H9 (cell line): ENCODE data around the gene MT1X. TPM values are rescaled to one million over a fixed set of nuclear protein-coding genes. Genes with fewer than 3 reads are reported as not detected.

ENCODE experiments used
- DNase-seq: peaks from one replicate; pipeline ENCODE4 v3.0.0-alpha.2; 2017
- H2AFZ ChIP-seq: one replicate; pipeline ENCODE4 v1.6.1; 2013; ENCODE audit warnings: mild to moderate bottlenecking, low read length, control low read depth, moderate library complexity
- H2AK5ac ChIP-seq: 2 replicates; pipeline ENCODE4 v1.6.1; 2013; ENCODE audit warnings: low read length, control low read depth, mixed read lengths; ENCODE audit not compliant: insufficient read length
- H2BK120ac ChIP-seq: one replicate; pipeline ENCODE4 v1.6.1; 2013; ENCODE audit warnings: low read depth, mild to moderate bottlenecking, low read length, control low read depth, inconsistent platforms; ENCODE audit not compliant: poor library complexity, severe bottlenecking
- H2BK12ac ChIP-seq: 2 replicates; pipeline ENCODE4 v1.6.1; 2013; ENCODE audit warnings: low read length, control low read depth, mixed read lengths, low read depth; ENCODE audit not compliant: insufficient read length
- H2BK15ac ChIP-seq: 2 replicates; pipeline ENCODE4 v1.6.1; 2013; ENCODE audit warnings: low read depth, low read length, control low read depth
- H2BK20ac ChIP-seq: one replicate; pipeline ENCODE4 v1.6.1; 2013; ENCODE audit warnings: low read depth, mild to moderate bottlenecking, low read length, control low read depth, inconsistent platforms; ENCODE audit not compliant: poor library complexity, severe bottlenecking
- H2BK5ac ChIP-seq: 2 replicates; pipeline ENCODE4 v1.6.1; 2013; ENCODE audit warnings: low read length, control low read depth, mixed read lengths; ENCODE audit not compliant: insufficient read length
- H3K14ac ChIP-seq: 2 replicates; pipeline ENCODE4 v1.6.1; 2013; ENCODE audit warnings: low read length, control low read depth; ENCODE audit not compliant: insufficient read depth
- H3K18ac ChIP-seq: 2 replicates; pipeline ENCODE4 v1.6.1; 2013; ENCODE audit warnings: low read depth, mild to moderate bottlenecking, mixed read lengths, low read length, control low read depth; ENCODE audit not compliant: insufficient read length
- H3K23ac ChIP-seq: 2 replicates; pipeline ENCODE4 v1.6.1; 2013; ENCODE audit warnings: low read length, control low read depth, mixed read lengths, low read depth; ENCODE audit not compliant: insufficient read length
- H3K23me2 ChIP-seq: 2 replicates; pipeline ENCODE4 v1.6.1; 2013; ENCODE audit warnings: low read depth, mild to moderate bottlenecking, mixed read lengths, low read length, control low read depth; ENCODE audit not compliant: insufficient read length, poor library complexity, severe bottlenecking
- H3K27ac ChIP-seq: 2 replicates; pipeline ENCODE4 v1.5.1; 2013; ENCODE audit warnings: low read length, control low read depth, mixed read lengths, low read depth; ENCODE audit not compliant: insufficient read length
- H3K27me3 ChIP-seq: 2 replicates; pipeline ENCODE4 v1.6.1; 2013; ENCODE audit warnings: low read length, control low read depth, inconsistent platforms; ENCODE audit not compliant: insufficient read depth
- H3K4ac ChIP-seq: 2 replicates; pipeline ENCODE4 v1.6.1; 2013; ENCODE audit warnings: low read depth, mild to moderate bottlenecking, control low read depth, inconsistent platforms, low read length, moderate library complexity
- H3K4me1 ChIP-seq: 2 replicates; pipeline ENCODE4 v1.6.1; 2013; ENCODE audit warnings: low read length, control low read depth, inconsistent platforms; ENCODE audit not compliant: insufficient read depth
- H3K4me2 ChIP-seq: 2 replicates; pipeline ENCODE4 v1.6.1; 2013; ENCODE audit warnings: low read length, control low read depth, mixed read lengths; ENCODE audit not compliant: insufficient read length, insufficient read depth
- H3K56ac ChIP-seq: 2 replicates; pipeline ENCODE4 v1.6.1; 2013; ENCODE audit warnings: low read depth, mild to moderate bottlenecking, mixed read lengths, low read length, control low read depth; ENCODE audit not compliant: insufficient read length
- H3K79me1 ChIP-seq: 2 replicates; pipeline ENCODE4 v1.6.1; 2013; ENCODE audit warnings: low read depth, mild to moderate bottlenecking, moderate library complexity, low read length, control low read depth, inconsistent platforms; ENCODE audit not compliant: insufficient read depth, poor library complexity, severe bottlenecking
- H3K79me2 ChIP-seq: 2 replicates; pipeline ENCODE4 v1.6.1; 2013; ENCODE audit warnings: low read length, control low read depth, inconsistent platforms; ENCODE audit not compliant: insufficient read depth
- H3K9ac ChIP-seq: 2 replicates; pipeline ENCODE4 v1.6.1; 2013; ENCODE audit warnings: low read length, control low read depth, mixed read lengths; ENCODE audit not compliant: insufficient read length; ENCODE audit errors: extremely low read depth
- H3K9me3 ChIP-seq: one replicate; pipeline ENCODE4 v1.6.1; 2013; ENCODE audit warnings: low read depth, low read length, inconsistent platforms; ENCODE audit not compliant: control insufficient read depth
- H3T11ph ChIP-seq: one replicate; pipeline ENCODE4 v1.6.1; 2013; ENCODE audit warnings: mild to moderate bottlenecking, low read length, control low read depth, inconsistent platforms
- H4K20me1 ChIP-seq: one replicate; pipeline ENCODE4 v1.6.1; 2013; ENCODE audit not compliant: control insufficient read depth, insufficient read length, insufficient read depth
- H4K5ac ChIP-seq: 2 replicates; pipeline ENCODE4 v1.6.1; 2013; ENCODE audit warnings: low read depth, mild to moderate bottlenecking, mixed read lengths, low read length, control low read depth; ENCODE audit not compliant: insufficient read length
- H4K8ac ChIP-seq: replicated peaks from 2 replicates; pipeline ENCODE4 v1.6.1; 2013; ENCODE audit warnings: low read length, control low read depth, mixed read lengths, low read depth; ENCODE audit not compliant: insufficient read length
- H4K91ac ChIP-seq: 2 replicates; pipeline ENCODE4 v1.6.1; 2013; ENCODE audit warnings: low read depth, mild to moderate bottlenecking, moderate library complexity, mixed read lengths, low read length, control low read depth; ENCODE audit not compliant: insufficient read length
- H3K27ac Mint-ChIP-seq, 3 experiments: 2 replicates in 2 of 3; 3 replicates in 1 of 3; pipeline ENCODE4 v1.8.0; 2020 to 2021; ENCODE audit warnings: mixed read lengths in 3 of 3, mild to moderate bottlenecking in 1 of 3, moderate library complexity in 1 of 3
- H3K27me3 Mint-ChIP-seq: 2 replicates; pipeline ENCODE4 v1.8.0; 2021; ENCODE audit warnings: low read depth, mild to moderate bottlenecking, moderate library complexity, mixed read lengths
- H3K36me3 Mint-ChIP-seq, 3 experiments: 2 replicates in 2 of 3; 3 replicates in 1 of 3; pipeline ENCODE4 v1.8.0; 2020 to 2021; ENCODE audit warnings: low read depth in 3 of 3, mixed read lengths in 3 of 3; ENCODE audit not compliant: insufficient read depth in 1 of 3
- H3K4me1 Mint-ChIP-seq, 2 experiments: 2 replicates each; pipeline ENCODE4 v1.8.0; 2020; ENCODE audit warnings: mixed read lengths in 2 of 2
- H3K4me3 Mint-ChIP-seq, 2 experiments: 2 replicates in 1 of 2; 3 replicates in 1 of 2; pipeline ENCODE4 v1.8.0; 2020 to 2021; ENCODE audit warnings: mild to moderate bottlenecking in 2 of 2, mixed read lengths in 2 of 2, moderate library complexity in 1 of 2
- H3K9me3 Mint-ChIP-seq, 2 experiments: 2 replicates in 1 of 2; 3 replicates in 1 of 2; pipeline ENCODE4 v1.8.0; 2020; ENCODE audit warnings: mild to moderate bottlenecking in 2 of 2, mixed read lengths in 2 of 2, moderate library complexity in 1 of 2
- CTCF ChIP-seq: fragments of 200-600 bp; sonication (generic); conservative IDR thresholded peaks from 3 replicates; pipeline ENCODE4 v1.8.0; 2021; ENCODE audit warnings: antibody characterized with exemption, mild to moderate bottlenecking
- WGBS: extraction: QIAGEN DNeasy Blood & Tissue Kit; methylation state at CpG from one replicate; pipeline ENCODE4 v1.1.7; 2013; ENCODE audit warnings: missing lambda C conversion rate, low lambda C conversion rate, mixed read lengths; ENCODE audit not compliant: insufficient read length; ENCODE audit errors: extremely low coverage; 5-methylcytosine and 5-hydroxymethylcytosine counted together
- total RNA-seq: library from RNA; stranded (reverse); gene quantifications from 2 replicates; pipeline ENCODE4 v1.2.1, GENCODE V29; 2021

The MT1X gene
- total RNA-seq, 1 experiment from 2014 or later, result 32.1 TPM

GRCh38 chr16:56645838-56646237 is 36.4 kb upstream of the MT1X start:
- peaks cover 59% of the 10 kb centered on the region; the same call in 1 of the 2 replicates for H3K27me3 ChIP-seq
- H2BK12ac ChIP-seq, result no peak overlapping the region

More at GRCh38 chr16:56645838-56646237, 36.4 kb upstream of the MT1X start:
- Histone ChIP-seq H4K8ac (no peak overlapping the region), H3K9ac (no peak overlapping the region), H2BK20ac (no peak overlapping the region), H2BK5ac (no peak overlapping the region), H2AK5ac (no peak overlapping the region), H2BK120ac (no peak overlapping the region), H3K4me1 (no peaks in the 10 kb centered on the region), H3T11ph (no peak overlapping the region), H2AFZ (no peak overlapping the region), H4K20me1 (no peaks in the 10 kb centered on the region), H3K14ac (no peak overlapping the region), H3K56ac (no peak overlapping the region), H3K9me3 (no peaks in the 10 kb centered on the region), H3K23me2 (no peaks in the 10 kb centered on the region), H3K79me1 (no peaks in the 10 kb centered on the region), H3K23ac (no peak overlapping the region), H4K5ac (no peak overlapping the region), H3K27ac (no peak overlapping the region), H3K79me2 (no peaks in the 10 kb centered on the region), H3K4me2 (no peak overlapping the region), H4K91ac (no peak overlapping the region), H2BK15ac (no peak overlapping the region), H3K4ac (no peak overlapping the region), H3K18ac (no peak overlapping the region)
- Mint-ChIP-seq H3K36me3 (no peaks in the 10 kb centered on the region), H3K9me3 (no peaks in the 10 kb centered on the region; a peak in 1 of 5 replicates), H3K27ac (no peak overlapping the region), H3K4me3 (no peak overlapping the region), H3K27me3 (peaks cover 95% of the 10 kb centered on the region), H3K4me1 (peaks cover 16 to 29% of the 10 kb centered on the region in 2 experiments)
- no CpG with 5 or more reads among the region's 1 CpG for WGBS
- no peak for TF ChIP-seq CTCF
- DNase-seq, result no peak
